Esophagus muscularis mucosa (tissue), 4 donors: ENCODE measurements around the gene CNKSR2. TPM values are rescaled to one million over a fixed set of nuclear protein-coding genes. Genes with fewer than 3 reads are reported as not detected.

Experiments
- DNase-seq: peaks from one replicate; pipeline ENCODE4 v3.0.0-alpha.2; 2017; ENCODE audit errors: extremely low spot score
- H3K27ac ChIP-seq, 4 donors: fragments of 200-600 bp; sonication (generic); replicated peaks in 1 of 4; 1 replicate in 3 of 4; 2 replicates in 1 of 4; pipeline ENCODE4 v1.5.1; 2016 to 2019; ENCODE audit warnings: mild to moderate bottlenecking in 1 of 4
- H3K27me3 ChIP-seq, 4 donors: fragments of 200-600 bp; sonication (generic); one replicate each; pipeline versions ENCODE4 v1.5.1 to v1.6.0; 2016 to 2019
- H3K36me3 ChIP-seq, 4 donors: fragments of 200-600 bp; sonication (generic); one replicate each; pipeline ENCODE4 v1.5.1; 2016 to 2019
- H3K4me1 ChIP-seq, 4 donors: fragments of 200-600 bp; sonication (generic); one replicate each; pipeline ENCODE4 v1.5.1; 2016 to 2019
- H3K4me3 ChIP-seq, 4 donors: fragments of 200-600 bp; sonication (generic); 1 replicate in 2 of 4; 2 replicates in 2 of 4; pipeline ENCODE4 v1.5.1; 2016 to 2019; ENCODE audit warnings: mild to moderate bottlenecking in 4 of 4, moderate library complexity in 1 of 4
- H3K9me3 ChIP-seq, 4 donors: fragments of 200-600 bp; sonication (generic); 1 replicate in 3 of 4; 2 replicates in 1 of 4; pipeline ENCODE4 v1.5.1; 2016 to 2019
- CTCF ChIP-seq, 3 experiments: fragments of 200-600 bp in 2 of 3; fragments of 450-650 bp in 1 of 3; sonication (generic) in 2 of 3; IDR thresholded peaks; one replicate each; pipeline ENCODE4 v1.5.1; 2017 to 2019; ENCODE audit warnings: antibody characterized with exemption in 3 of 3, mild to moderate bottlenecking in 2 of 3, moderate library complexity in 1 of 3
- EP300 ChIP-seq: sonication (generic); formaldehyde crosslinking; IDR thresholded peaks from one replicate; pipeline ENCODE4 v1.6.1; 2017; ENCODE audit warnings: antibody characterized with exemption
- POLR2A ChIP-seq: fragments of 450-650 bp; IDR thresholded peaks from one replicate; pipeline ENCODE4 v1.6.1; 2017; ENCODE audit warnings: antibody characterized with exemption, moderate library complexity, mild to moderate bottlenecking, low read depth
- POLR2AphosphoS5 ChIP-seq, 2 donors: sonication (generic); formaldehyde crosslinking; IDR thresholded peaks; one replicate each; pipeline ENCODE4 v1.6.1; 2017; ENCODE audit warnings: antibody characterized with exemption in 2 of 2
- WGBS: methylation state at CpG from one replicate; pipeline ENCODE4 v1.1.5; 2018; 5-methylcytosine and 5-hydroxymethylcytosine counted together
- intact Hi-C: fragments of 100-400 bp; cut with DNase I; formaldehyde crosslinking; loops from one replicate; pipeline ENCODE4 v1.15.1; 2023
- total RNA-seq, 4 donors: library from RNA; depleted of rRNA; stranded (reverse); fragments of >200 nt; gene quantifications; one replicate each; pipeline versions ENCODE4 v1.1.0 to v1.2.1, GENCODE V29; 2016

Gene CNKSR2
- total RNA-seq, 4 donors from 2014 or later: 7.4 to 14.1 (median 9.6) TPM

GRCh38 chrX:21590012-21590776 is 216.0 kb downstream of the CNKSR2 start:
- H3K27me3 ChIP-seq: no peaks in the 10 kb centered on the region
- 76% methylated on average over 4 of the region's 4 CpGs for WGBS
- no peak for DNase-seq
- TF ChIP-seq POLR2A (no peak), EP300 (no peak), CTCF (IDR thresholded peaks at IDR 0.05) (no peak), POLR2AphosphoS5 (IDR thresholded peaks at IDR 0.05) (no peak)
- intact Hi-C loops: no loop called here
- no peak overlapping the region for H3K4me3 ChIP-seq
- no peaks in the 10 kb centered on the region for H3K36me3 ChIP-seq
- H3K9me3 ChIP-seq: no peaks in the 10 kb centered on the region
- H3K4me1 ChIP-seq: no peaks in the 10 kb centered on the region
- no peak overlapping the region for H3K27ac ChIP-seq

GRCh38 chrX:21606002-21606401 is 231.8 kb downstream of the CNKSR2 start:
- H3K4me1 ChIP-seq: peaks cover 0 to 11% (median 3%) of the 10 kb centered on the region in 4 donors
- TF ChIP-seq CTCF (IDR thresholded peaks at IDR 0.05) (no peak), POLR2AphosphoS5 (IDR thresholded peaks at IDR 0.05) (no peak), POLR2A (no peak), EP300 (no peak)
- no peaks in the 10 kb centered on the region for H3K36me3 ChIP-seq
- no peak overlapping the region for H3K4me3 ChIP-seq
- no peak for DNase-seq
- H3K9me3 ChIP-seq: no peaks in the 10 kb centered on the region
- H3K27ac ChIP-seq: peak overlapping the region in 1 of 4 donors; percentile 2
- H3K27me3 ChIP-seq: no peaks in the 10 kb centered on the region
- intact Hi-C loops: no loop called here

DNA sequence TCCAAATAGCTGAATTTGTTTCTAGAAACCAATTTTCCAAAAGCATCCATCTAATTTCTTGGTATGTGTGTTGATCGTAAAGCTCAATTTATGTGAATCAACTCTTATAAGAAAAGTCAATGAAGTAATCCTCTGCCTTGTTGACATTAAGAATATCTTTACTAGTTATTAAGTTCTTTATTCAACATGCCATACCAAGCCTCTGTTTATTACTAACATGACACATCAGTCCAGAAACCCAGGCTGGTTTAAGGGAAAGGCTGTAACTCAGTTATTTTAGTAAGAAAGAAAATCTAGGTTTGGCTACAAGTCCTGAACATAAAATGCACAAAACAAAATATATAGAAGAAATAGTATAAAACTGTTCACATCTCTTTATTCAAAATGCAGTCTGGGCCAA is 235.9 kb downstream of the CNKSR2 start:
- Histone ChIP-seq H3K9me3 (no peaks in the 10 kb centered on the region), H3K27me3 (no peaks in the 10 kb centered on the region), H3K36me3 (no peaks in the 10 kb centered on the region), H3K27ac (no peak overlapping the region), H3K4me3 (no peak overlapping the region), H3K4me1 (peaks cover 0 to 16% (median 5%) of the 10 kb centered on the region in 4 donors)
- TF ChIP-seq EP300 (no peak), POLR2AphosphoS5 (IDR thresholded peaks at IDR 0.05) (no peak), POLR2A (no peak), CTCF (IDR thresholded peaks at IDR 0.05) (no peak)
- DNase-seq: no peak
- 89% methylated on average over 1 of the region's 1 CpG for WGBS
- intact Hi-C loops: no loop called here

DNA sequence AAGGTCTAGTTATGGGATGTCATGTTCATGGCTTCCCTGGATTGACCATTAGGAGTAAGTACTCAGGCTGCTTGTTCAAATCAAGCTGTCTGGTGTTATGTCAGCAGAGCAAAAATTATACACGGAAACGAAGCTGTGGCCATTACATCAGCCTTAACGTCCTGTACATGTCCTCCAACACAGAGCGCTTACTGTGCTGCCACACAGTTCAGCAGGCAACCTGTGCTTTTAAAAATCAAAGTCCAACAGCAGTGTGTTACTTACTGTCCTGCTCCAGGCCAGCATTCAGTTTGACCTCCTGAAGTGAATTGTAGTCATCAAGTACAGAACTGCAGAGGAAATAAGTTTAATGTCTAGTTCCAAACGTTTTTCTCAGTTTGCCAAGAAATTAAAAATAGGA is 237.9 kb downstream of the CNKSR2 start:
- intact Hi-C loops: no loop called here
- H3K27me3 ChIP-seq: no peaks in the 10 kb centered on the region

DNA sequence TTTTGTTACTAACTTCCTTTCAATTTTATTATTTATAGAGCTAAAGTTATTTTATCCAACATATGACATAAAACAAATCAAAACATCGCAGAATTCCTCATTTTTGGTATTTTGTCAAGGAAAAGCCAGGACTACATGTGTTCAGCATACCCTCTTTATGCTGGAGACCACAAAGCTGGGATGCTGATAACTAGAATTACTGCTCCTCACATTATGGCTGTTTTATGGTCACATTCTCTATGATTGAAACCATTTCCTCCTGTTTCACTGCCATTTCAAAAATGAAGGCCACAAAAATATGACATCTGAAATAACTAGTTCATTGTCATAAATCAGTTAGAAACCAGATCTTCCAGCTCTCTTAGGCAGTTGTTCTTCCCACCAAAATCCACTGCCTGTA is 242.2 kb downstream of the CNKSR2 start:
- no peak for DNase-seq
- Histone ChIP-seq H3K36me3 (no peaks in the 10 kb centered on the region), H3K4me1 (peaks cover 0 to 18% (median 3%) of the 10 kb centered on the region in 4 donors), H3K4me3 (no peak overlapping the region), H3K27me3 (no peaks in the 10 kb centered on the region), H3K9me3 (no peaks in the 10 kb centered on the region), H3K27ac (no peak overlapping the region)
- WGBS: 41% methylated on average over 1 of the region's 1 CpG
- intact Hi-C loops: no loop called here
- TF ChIP-seq POLR2AphosphoS5 (IDR thresholded peaks at IDR 0.05): no peak
- TF ChIP-seq POLR2A: no peak
- no peak for TF ChIP-seq EP300
- no peak for TF ChIP-seq CTCF (IDR thresholded peaks at IDR 0.05)

More for the DNA sequence above, 237.9 kb downstream of the CNKSR2 start:
- 55% methylated on average over 5 of the region's 5 CpGs for WGBS
- no peak overlapping the region for H3K4me3 ChIP-seq
- DNase-seq: no peak
- no peaks in the 10 kb centered on the region for H3K9me3 ChIP-seq
- H3K36me3 ChIP-seq: no peaks in the 10 kb centered on the region
- peaks cover 0 to 18% (median 1%) of the 10 kb centered on the region in 4 donors for H3K4me1 ChIP-seq
- no peak for TF ChIP-seq EP300
- H3K27ac ChIP-seq: no peak overlapping the region
